Measurements from ENCODE around the gene RGS12. TPM values are rescaled to one million over a fixed set of nuclear protein-coding genes. Genes with fewer than 3 reads are reported as not detected.
A peak's percentile ranks its signal among the peaks of the same experiment; 100 is the strongest.

Gene RGS12
- total RNA-seq (2016; rRNA removed; fragmentation: Illumina TruSeq; extraction: Trizol) (18.2 and 21.0 TPM in 2 replicates), polyA plus RNA-seq (2011; rRNA removed) (27.7 and 35.5 TPM in 2 replicates), polyA minus RNA-seq (2011; rRNA and poly(A)+ RNA removed; ENCODE audit: low replicate concordance) (4.5 and 52.2 TPM in 2 replicates), Bru-seq, nascent RNA (percentile 64 among the genes with signal in this experiment), BruChase-seq, experiment 1, labeled RNA remaining after a 6-hour chase (percentile 76 among the genes with signal in this experiment), BruChase-seq, experiment 2, labeled RNA remaining after a 2-hour chase (percentile 75 among the genes with signal in this experiment)
- total RNA-seq (2016; cell fraction: cytosol; rRNA removed; fragmentation: Illumina TruSeq; extraction: Trizol; ENCODE audit: low read depth): 9.3 and 11.0 TPM in 2 replicates
- total RNA-seq (2016; cell fraction: insoluble cytoplasmic fraction; rRNA removed; fragmentation: Illumina TruSeq; extraction: Trizol): 16.0 and 24.7 TPM in 2 replicates
- total RNA-seq (2016; cell fraction: membrane; rRNA removed; fragmentation: Illumina TruSeq; extraction: Trizol): 16.1 and 18.9 TPM in 2 replicates
- 21.7 and 25.1 TPM in 2 replicates for total RNA-seq (2016; cell fraction: nucleus; rRNA removed; fragmentation: Illumina TruSeq; extraction: Trizol)
- 11.1 and 23.9 TPM in 2 replicates for polyA plus RNA-seq (2011; cell fraction: cytosol; rRNA removed)
- 115 and 118 TPM in 2 replicates for polyA plus RNA-seq (2011; cell fraction: nucleus; rRNA removed)
- polyA plus RNA-seq (2012): 37.4 and 43.4 TPM in 2 replicates
- 2.0 and 3.4 TPM in 2 replicates for polyA plus RNA-seq (2016; cell fraction: cytosol; fragmentation: Illumina TruSeq; extraction: Trizol; ENCODE audit: low read depth)
- polyA plus RNA-seq (2016; cell fraction: insoluble cytoplasmic fraction; fragmentation: Illumina TruSeq; extraction: Trizol; ENCODE audit: low read depth): 17.8 and 20.5 TPM in 2 replicates
- 5.5 and 5.6 TPM in 2 replicates for polyA plus RNA-seq (2016; cell fraction: membrane; fragmentation: Illumina TruSeq; extraction: Trizol; ENCODE audit: low read depth)
- 51.0 and 56.7 TPM in 2 replicates for polyA plus RNA-seq (2016; cell fraction: nucleus; fragmentation: Illumina TruSeq; extraction: Trizol; ENCODE audit: insufficient read depth, low read depth)
- 14.2 and 24.5 TPM in 2 replicates for polyA minus RNA-seq (2011; cell fraction: cytosol; rRNA and poly(A)+ RNA removed)
- polyA minus RNA-seq (2011; cell fraction: nucleus; rRNA and poly(A)+ RNA removed): 45.0 and 59.1 TPM in 2 replicates
- long read RNA-seq, experiment 1, partial matches to known transcripts: 0 of 20 reads
- long read RNA-seq, experiment 1, other reads (novel, unspliced or antisense): 20 of 20 reads
- long read RNA-seq, experiment 2, partial matches to known transcripts: 9 of 34 reads
- long read RNA-seq, experiment 2, other reads (novel, unspliced or antisense): 24 of 34 reads

- intact Hi-C loops (cut with micrococcal nuclease; ENCODE audit: unreplicated experiment): loop anchor here (5.0 kb wide), 1 partner anchor 150 kb away; the partner anchor contains the start of gene HGFAC
- no peak for FAIRE-seq
- 2% methylated on average over 23 of the region's 121 CpGs for WGBS (ENCODE audit: low lambda C conversion rate)
- TF ChIP-seq ZNF276 (CRISPR knock-in tag; IDR thresholded peaks at IDR 0.05; ENCODE audit: low read depth) (no peak), ZNF776 (CRISPR knock-in tag; IDR thresholded peaks at IDR 0.05) (no peak), PAXIP1 (CRISPR knock-in tag; conservative IDR thresholded peaks at IDR 0.05) (peak; percentile 25; the same call in 1 of the 2 replicates), MBNL3 (CRISPR knock-in tag; conservative IDR thresholded peaks at IDR 0.05) (no peak), GFI1 (CRISPR knock-in tag; IDR thresholded peaks at IDR 0.05; ENCODE audit: borderline replicate concordance) (peak; percentile 52; the same call in 1 of the 2 replicates), ZBTB49 (CRISPR knock-in tag; IDR thresholded peaks at IDR 0.05; ENCODE audit: borderline replicate concordance) (no peak), NFYC (CRISPR knock-in tag; IDR thresholded peaks at IDR 0.05) (no peak), ZEB1 (IDR thresholded peaks at IDR 0.05; ENCODE audit: insufficient replicate concordance, low read depth) (no peak)
Measured at GRCh38 chr4:3292571-3293400, at the start of gene RGS12. Gene RGS12, plus strand, starts transcription at chr4:3293021. Its CDS starts 23,150 bp downstream, at chr4:3316171.

More at GRCh38 chr4:3292571-3293400, at the start of gene RGS12:
- peaks cover 28% of the 10 kb centered on the region for H3K79me2 ChIP-seq (ENCODE audit: insufficient read depth, low read length)
- H2AFZ ChIP-seq (ENCODE audit: low read length): no peak within 1 kb of the TSS
- H3K27ac ChIP-seq (ENCODE audit: extremely low read length, insufficient read depth, low read length): peak within 1 kb of the TSS; percentile 83
- H3K36me3 ChIP-seq (replicated peaks in 1 of 2; ENCODE audit: control insufficient read depth in 1 of 2, insufficient read depth in 2 of 2, low read length in 2 of 2): no peaks in the 10 kb centered on the region
- ATAC-seq (peak; percentile 87), DNase-seq (ENCODE audit: low spot score) (peak; percentile 88)
- no TSS peak for BruUV-seq (replicated peaks)
- no peaks in the 10 kb centered on the region for H3K9me3 ChIP-seq (ENCODE audit: low read length)
- peaks cover 56% of the 10 kb centered on the region for H3K4me1 ChIP-seq (ENCODE audit: insufficient read depth, low read length)
- in situ Hi-C loops (cut with HindIII; ENCODE audit: extremely low pct_ligation_motif_present, low pct_unique_long_range_greater_than_20kb): no loop called here
- peak within 1 kb of the TSS; percentile 88 to 98 (median 96) for H3K4me3 ChIP-seq (replicated peaks in 1 of 3; ENCODE audit: insufficient read depth in 1 of 3, low read depth in 2 of 3, low read length in 3 of 3)
- no peaks in the 10 kb centered on the region for H3K27me3 ChIP-seq (ENCODE audit: control insufficient read depth in 1 of 2, insufficient read depth in 2 of 2, low read length in 2 of 2)
- peak within 1 kb of the TSS; percentile 99 for H3K4me2 ChIP-seq (ENCODE audit: low read depth, low read length)
- CTCF ChIA-PET (ENCODE audit: low intra/inter-chr PET ratio, low total read pairs): no interaction called here
- POLR2A ChIA-PET: interaction anchor here (1.0 to 1.4 kb wide), 2 partner anchors 115 to 116 kb away, joined by 3 read pairs; no protein-coding TSS in a partner anchor
- H4K20me1 ChIP-seq (ENCODE audit: insufficient read depth, low read length): no peaks in the 10 kb centered on the region
- H3K9ac ChIP-seq (ENCODE audit: insufficient read depth, low read depth, low read length): peak within 1 kb of the TSS; percentile 92

Measured in HepG2 (cell line).